ENCODE measurements around the gene PDGFB. TPM values are rescaled to one million over a fixed set of nuclear protein-coding genes. Genes with fewer than 3 reads are reported as not detected.

The PDGFB gene
- total RNA-seq, 2 experiments from 2014 or later, result 6.4 to 6.5 TPM

GRCh38 chr22:39215426-39216142, 29.2 kb downstream of the PDGFB start:
- Mint-ChIP-seq H3K4me3 (no peak overlapping the region), H3K36me3 (ENCODE audit: low read depth) (no peaks in the 10 kb centered on the region), H3K9me3 (peaks cover 3% of the 10 kb centered on the region), H3K4me1 (peaks cover 2% of the 10 kb centered on the region), H3K27me3 (peaks cover 33% of the 10 kb centered on the region), H3K27ac (no peak overlapping the region)
- POLR2A ChIA-PET, result interaction anchor here (1.4 to 1.7 kb wide), 2 partner anchors 55 to 101 kb away, joined by 3 to 4 read pairs; no protein-coding TSS in a partner anchor
- CTCF ChIA-PET, result interaction anchor here (0.5 to 0.7 kb wide), 6 partner anchors 53 to 1202 kb away, joined by 3 to 5 read pairs (median 3); no protein-coding TSS in a partner anchor
- DNase-seq, result no peak

DNA sequence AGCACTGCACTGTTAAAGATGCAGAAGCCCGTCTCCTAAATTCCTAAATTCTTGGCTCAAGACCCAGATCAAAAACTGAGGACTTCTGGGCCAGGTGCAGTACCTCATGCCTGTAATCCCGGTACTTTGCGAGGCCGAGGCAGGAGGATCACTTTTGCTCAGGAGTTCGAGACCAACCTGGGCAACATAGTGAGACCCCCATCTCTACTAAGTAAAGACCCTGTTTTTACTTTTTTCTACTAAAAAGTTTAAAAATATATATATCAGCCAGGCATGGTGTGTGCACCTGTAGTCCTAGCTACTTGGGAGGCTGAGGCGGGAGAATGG, 29.7 kb downstream of the PDGFB start:
- Mint-ChIP-seq H3K27ac (no peak overlapping the region), H3K27me3 (peaks cover 33% of the 10 kb centered on the region), H3K9me3 (peaks cover 3% of the 10 kb centered on the region), H3K36me3 (ENCODE audit: low read depth) (no peaks in the 10 kb centered on the region), H3K4me3 (no peak overlapping the region), H3K4me1 (peaks cover 2% of the 10 kb centered on the region)
- DNase-seq, result no peak
- POLR2A ChIA-PET, result interaction anchor here (1.4 to 1.7 kb wide), 2 partner anchors 55 to 102 kb away, joined by 3 to 4 read pairs; no protein-coding TSS in a partner anchor
- CTCF ChIA-PET, result interaction anchor here (0.5 kb wide), 1 partner anchor 173 kb away, joined by 3 read pairs; no protein-coding TSS in a partner anchor

- no peak overlapping the region for H3K27ac Mint-ChIP-seq
- POLR2A ChIA-PET, result interaction anchor here (1.4 to 1.7 kb wide), 2 partner anchors 54 to 102 kb away, joined by 3 to 4 read pairs; no protein-coding TSS in a partner anchor
- CTCF ChIA-PET, result interaction anchor here (0.5 kb wide), 1 partner anchor 173 kb away, joined by 3 read pairs; no protein-coding TSS in a partner anchor
- H3K36me3 Mint-ChIP-seq (ENCODE audit: low read depth), result no peaks in the 10 kb centered on the region
- no peak overlapping the region for H3K4me3 Mint-ChIP-seq
- no peak for DNase-seq
- H3K27me3 Mint-ChIP-seq, result peaks cover 33% of the 10 kb centered on the region
- H3K9me3 Mint-ChIP-seq, result peaks cover 3% of the 10 kb centered on the region
- H3K4me1 Mint-ChIP-seq, result peaks cover 2% of the 10 kb centered on the region
Measured at GRCh38 chr22:39214383-39215069, 30.3 kb downstream of the PDGFB start.

DNA sequence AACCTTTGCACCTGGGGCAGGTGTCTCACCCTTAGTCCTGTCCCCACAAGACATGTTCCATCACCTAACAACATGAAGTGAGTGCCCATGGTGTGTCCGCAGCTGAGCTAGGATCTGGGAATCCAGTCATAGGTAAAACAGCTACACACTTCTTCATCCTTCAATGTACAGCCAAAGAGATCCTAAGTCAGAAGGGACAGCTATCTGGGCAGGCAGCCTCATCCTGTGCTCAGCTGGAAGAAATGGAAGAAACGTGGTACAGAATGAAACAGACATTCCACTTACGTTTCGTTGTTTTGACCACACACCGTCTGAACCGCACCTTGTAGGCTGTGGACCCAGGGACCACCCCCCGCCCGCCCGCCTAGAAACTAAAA, 30.8 kb downstream of the PDGFB start:
- H3K27ac Mint-ChIP-seq, result no peak overlapping the region
- ChIA-PET CTCF (no interaction called here), POLR2A (interaction anchor here (1.4 to 1.7 kb wide), 2 partner anchors 54 to 103 kb away, joined by 3 to 4 read pairs; no protein-coding TSS in a partner anchor)
- H3K36me3 Mint-ChIP-seq (ENCODE audit: low read depth), result no peaks in the 10 kb centered on the region
- DNase-seq, result no peak
- H3K27me3 Mint-ChIP-seq, result peaks cover 36% of the 10 kb centered on the region
- H3K4me3 Mint-ChIP-seq, result no peak overlapping the region
- H3K9me3 Mint-ChIP-seq, result peaks cover 3% of the 10 kb centered on the region
- H3K4me1 Mint-ChIP-seq, result peaks cover 2% of the 10 kb centered on the region

DNA sequence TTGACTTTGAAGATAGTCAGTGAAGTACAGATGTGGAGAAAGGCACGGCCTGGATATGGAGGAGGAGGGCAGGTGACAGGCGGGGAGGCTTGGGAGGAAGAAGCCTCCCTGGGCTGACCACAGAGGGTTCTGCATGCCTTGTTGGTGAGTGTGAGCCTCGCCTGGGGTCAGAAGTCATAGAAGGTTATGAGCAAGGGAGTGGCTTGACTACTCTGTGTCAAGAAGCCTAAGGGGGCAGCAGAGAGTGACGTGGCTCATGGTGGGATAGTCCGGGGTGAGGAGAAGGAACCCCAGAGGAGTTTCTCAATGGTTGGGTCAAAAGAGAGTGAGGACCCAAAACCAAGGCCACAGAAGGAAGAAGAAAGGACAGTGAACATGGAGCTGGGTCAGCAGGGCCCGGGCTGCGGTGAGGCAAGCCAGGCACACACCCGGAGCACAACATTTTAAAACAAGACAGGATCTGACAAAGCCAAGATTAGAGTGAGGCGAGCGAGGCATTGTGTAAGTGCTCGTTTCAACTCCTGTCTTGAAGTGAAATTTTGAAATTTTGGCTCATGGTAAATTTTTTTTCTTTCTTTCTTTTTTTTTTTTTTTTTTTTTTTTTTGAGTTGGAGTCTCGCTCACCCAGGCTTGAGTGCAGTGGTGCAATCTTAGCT, 31.9 kb downstream of the PDGFB start:
- no peak for DNase-seq
- H3K4me3 Mint-ChIP-seq, result no peak overlapping the region
- no peak overlapping the region for H3K27ac Mint-ChIP-seq
- CTCF ChIA-PET, result no interaction called here
- no peaks in the 10 kb centered on the region for H3K9me3 Mint-ChIP-seq
- H3K36me3 Mint-ChIP-seq (ENCODE audit: low read depth), result no peaks in the 10 kb centered on the region
- POLR2A ChIA-PET, result no interaction called here
- peaks cover 4% of the 10 kb centered on the region for H3K4me1 Mint-ChIP-seq
- peaks cover 35% of the 10 kb centered on the region for H3K27me3 Mint-ChIP-seq

- Mint-ChIP-seq H3K27me3 (peaks cover 33% of the 10 kb centered on the region), H3K4me3 (no peak overlapping the region), H3K36me3 (ENCODE audit: low read depth) (no peaks in the 10 kb centered on the region), H3K9me3 (no peaks in the 10 kb centered on the region), H3K27ac (no peak overlapping the region), H3K4me1 (peaks cover 25% of the 10 kb centered on the region)
- CTCF ChIA-PET, result interaction anchor here (2.2 kb wide), 1 partner anchor 39 kb away, joined by 6 read pairs; no protein-coding TSS in a partner anchor
- no peak for DNase-seq
- POLR2A ChIA-PET, result no interaction called here
Measured at GRCh38 chr22:39209756-39210155, 35.0 kb downstream of the PDGFB start.

- H3K4me3 Mint-ChIP-seq, result no peak overlapping the region
- peaks cover 34% of the 10 kb centered on the region for H3K27me3 Mint-ChIP-seq
- H3K4me1 Mint-ChIP-seq, result peaks cover 28% of the 10 kb centered on the region
- DNase-seq, result no peak
- POLR2A ChIA-PET, result no interaction called here
- H3K36me3 Mint-ChIP-seq (ENCODE audit: low read depth), result no peaks in the 10 kb centered on the region
- H3K27ac Mint-ChIP-seq, result peak overlapping the region; percentile 19
- H3K9me3 Mint-ChIP-seq, result no peaks in the 10 kb centered on the region
- CTCF ChIA-PET, result interaction anchor here (0.6 to 2.2 kb wide), 4 partner anchors 32 to 1198 kb away, joined by 3 to 6 read pairs (median 3); no protein-coding TSS in a partner anchor
Measured at GRCh38 chr22:39208013-39208680, 36.6 kb downstream of the PDGFB start.

GRCh38 chr22:39207141-39208012, 37.4 kb downstream of the PDGFB start:
- no peak overlapping the region for H3K27ac Mint-ChIP-seq
- POLR2A ChIA-PET, result interaction anchor here (0.9 kb wide), 1 partner anchor 16 kb away, joined by 3 read pairs; no protein-coding TSS in a partner anchor
- peaks cover 28% of the 10 kb centered on the region for H3K4me1 Mint-ChIP-seq
- no peaks in the 10 kb centered on the region for H3K9me3 Mint-ChIP-seq
- H3K36me3 Mint-ChIP-seq (ENCODE audit: low read depth), result no peaks in the 10 kb centered on the region
- H3K27me3 Mint-ChIP-seq, result peaks cover 33% of the 10 kb centered on the region
- DNase-seq, result no peak
- CTCF ChIA-PET, result interaction anchor here (0.6 to 1.0 kb wide), 2 partner anchors 32 to 36 kb away, joined by 3 read pairs; no protein-coding TSS in a partner anchor
- H3K4me3 Mint-ChIP-seq, result no peak overlapping the region

- CTCF ChIA-PET, result no interaction called here
- POLR2A ChIA-PET, result interaction anchor here (0.9 kb wide), 1 partner anchor 16 kb away, joined by 3 read pairs; no protein-coding TSS in a partner anchor
- Mint-ChIP-seq H3K9me3 (no peaks in the 10 kb centered on the region), H3K27ac (no peak overlapping the region), H3K4me3 (no peak overlapping the region), H3K27me3 (peaks cover 33% of the 10 kb centered on the region), H3K36me3 (ENCODE audit: low read depth) (no peaks in the 10 kb centered on the region), H3K4me1 (peaks cover 28% of the 10 kb centered on the region)
- no peak for DNase-seq
Measured at GRCh38 chr22:39206491-39206890, 38.3 kb downstream of the PDGFB start.

- Mint-ChIP-seq H3K27me3 (peaks cover 33% of the 10 kb centered on the region), H3K36me3 (ENCODE audit: low read depth) (no peaks in the 10 kb centered on the region), H3K27ac (no peak overlapping the region), H3K9me3 (no peaks in the 10 kb centered on the region), H3K4me1 (peaks cover 28% of the 10 kb centered on the region), H3K4me3 (no peak overlapping the region)
- DNase-seq, result peak; percentile 41
- ChIA-PET POLR2A (no interaction called here), CTCF (no interaction called here)
Measured at GRCh38 chr22:39205344-39206021, 39.3 kb downstream of the PDGFB start.

- ChIA-PET POLR2A (no interaction called here), CTCF (no interaction called here)
- DNase-seq, result no peak
- Mint-ChIP-seq H3K27me3 (peaks cover 33% of the 10 kb centered on the region), H3K9me3 (no peaks in the 10 kb centered on the region), H3K27ac (no peak overlapping the region), H3K4me1 (peaks cover 28% of the 10 kb centered on the region), H3K4me3 (no peak overlapping the region), H3K36me3 (ENCODE audit: low read depth) (no peaks in the 10 kb centered on the region)
Measured at GRCh38 chr22:39204216-39204615, 40.6 kb downstream of the PDGFB start.

Measured in activated CD4-positive, alpha-beta memory T cell treated with anti-CD3 and anti-CD28 coated beads, Interleukin-2, amount 10 ng/mL, durations not matched to agents 7 days and 5 days (primary cell).